HepG2 (cell line): ENCODE results near the gene CYP4F12. TPM values are rescaled to one million over a fixed set of nuclear protein-coding genes. Genes with fewer than 3 reads are reported as not detected.
A peak's percentile ranks its signal among the peaks of the same experiment; 100 is the strongest.

Experiments used
- EP300 ChIP-seq, 3 experiments: sonication (generic) in 1 of 3; formaldehyde crosslinking in 1 of 3; IDR thresholded peaks; 2 replicates each; pipeline versions ENCODE4 v1.5.1 to v1.6.1; 2011 to 2020; ENCODE audit warnings: low read depth in 2 of 3, low read length in 2 of 3, borderline replicate concordance in 1 of 3, improper control_type of control experiment in 1 of 3, mild to moderate bottlenecking in 1 of 3, missing genetic modification reagents in 1 of 3, moderate library complexity in 1 of 3
- FOXK1 ChIP-seq: sonication (generic); formaldehyde crosslinking; IDR thresholded peaks from 2 replicates; pipeline ENCODE4 v1.4.0; 2020; ENCODE audit warnings: low read depth, missing genetic modification reagents, borderline replicate concordance
- FOXM1 ChIP-seq: sonication (generic); formaldehyde crosslinking; IDR thresholded peaks from 2 replicates; pipeline ENCODE4 v1.5.0; 2020; ENCODE audit warnings: missing genetic modification reagents
- GTF3A ChIP-seq: sonication (generic); formaldehyde crosslinking; conservative IDR thresholded peaks from 2 replicates; pipeline ENCODE4 v1.4.0; 2020; ENCODE audit warnings: mild to moderate bottlenecking, missing genetic modification reagents
- KLF15 ChIP-seq: sonication (generic); formaldehyde crosslinking; IDR thresholded peaks from 2 replicates; pipeline ENCODE4 v1.8.1; 2023; ENCODE audit warnings: borderline replicate concordance, mild to moderate bottlenecking, inconsistent platforms, missing genetic modification reagents, mixed read lengths
- NFKBIZ ChIP-seq: IDR thresholded peaks from 2 replicates; pipeline ENCODE4 v1.6.1; 2018; ENCODE audit warnings: missing genetic modification reagents, missing compliant biosample characterization
- PHF21A ChIP-seq: sonication (generic); formaldehyde crosslinking; IDR thresholded peaks from 2 replicates; pipeline ENCODE4 v1.5.0; 2020; ENCODE audit warnings: mild to moderate bottlenecking, missing genetic modification reagents
- REST ChIP-seq, 2 experiments: IDR thresholded peaks; 2 replicates each; pipeline ENCODE4 v1.6.1; 2011 to 2012; ENCODE audit warnings: low read length in 2 of 2, borderline replicate concordance in 1 of 2, low read depth in 1 of 2, mild to moderate bottlenecking in 1 of 2, moderate library complexity in 1 of 2
- TBP ChIP-seq: sonication (generic); formaldehyde crosslinking; IDR thresholded peaks from 2 replicates; pipeline ENCODE4 v1.5.0; 2020; ENCODE audit warnings: missing genetic modification reagents
- YY1 ChIP-seq: IDR thresholded peaks from 2 replicates; pipeline ENCODE4 v1.6.1; 2011; ENCODE audit warnings: low read length, low read depth, moderate library complexity, mild to moderate bottlenecking; ENCODE audit not compliant: insufficient read depth, insufficient replicate concordance
- ZGPAT ChIP-seq: IDR thresholded peaks from 2 replicates; pipeline ENCODE4 v1.6.1; 2016; ENCODE audit warnings: mild to moderate bottlenecking
- ZNF263 ChIP-seq: sonication (generic); formaldehyde crosslinking; IDR thresholded peaks from 2 replicates; pipeline ENCODE4 v1.4.0; 2020; ENCODE audit warnings: missing genetic modification reagents
- ZNF281 ChIP-seq: sonication (generic); formaldehyde crosslinking; IDR thresholded peaks from 2 replicates; pipeline ENCODE4 v1.4.0; 2020; ENCODE audit warnings: missing genetic modification reagents, borderline replicate concordance
- ZNF839 ChIP-seq: sonication (generic); formaldehyde crosslinking; IDR thresholded peaks from 2 replicates; pipeline ENCODE4 v1.4.0; 2020; ENCODE audit warnings: missing genetic modification reagents, mild to moderate bottlenecking, borderline replicate concordance
- polyA plus RNA-seq, 8 experiments: library from polyadenylated mRNA; depleted of rRNA in 3 of 8; stranded (reverse) in 7 of 8; unstranded in 1 of 8; fragments of >200 nt; fragmentation: Illumina TruSeq in 4 of 8; extraction: Trizol in 4 of 8; gene quantifications; 2 replicates each; pipeline versions ENCODE4 v1.2.1 to v1.2.3, GENCODE V29; 2011 to 2016; ENCODE audit warnings: low read depth in 4 of 8, missing spikeins in 1 of 8, mixed read lengths in 1 of 8; ENCODE audit not compliant: insufficient read depth in 1 of 8
- total RNA-seq, 5 experiments: library from RNA; depleted of rRNA; stranded (reverse); fragments of >200 nt; fragmentation: Illumina TruSeq; extraction: Trizol; gene quantifications; 2 replicates each; pipeline ENCODE4 v1.2.3, GENCODE V29; 2016; ENCODE audit warnings: low read depth in 1 of 5

CYP4F12 gene
- total and polyA plus RNA-seq, 2 of the 13 experiments (the other 11 are each of a cell fraction or from before 2014, with no cell fraction given), result 29.9 to 30.8 TPM

- TF ChIP-seq REST (IDR thresholded peaks at IDR 0.05; ENCODE audit: borderline replicate concordance in 1 of 2, low read depth in 1 of 2, low read length in 2 of 2) (no peak; a peak in 1 of 4 replicates), FOXM1 (CRISPR knock-in tag) (no peak), ZNF839 (CRISPR knock-in tag) (no peak), ZGPAT (peak; percentile 50), ZNF281 (no peak), PHF21A (CRISPR knock-in tag) (peak; percentile 58; the same call in 1 of the 2 replicates), KLF15 (CRISPR knock-in tag) (no peak), YY1 (no peak), ZNF263 (0 out of 2 replicates have a peak, but pooled peaks have one; percentile 40), EP300 (IDR thresholded peaks at IDR 0.05; ENCODE audit: low read depth in 2 of 2, low read length in 2 of 2) (peak in 1 of 2 experiments; percentile 78; a peak in 1 of 4 replicates), EP300 (CRISPR knock-in tag; IDR thresholded peaks at IDR 0.05; ENCODE audit: borderline replicate concordance) (0 out of 2 replicates have a peak, but pooled peaks have one; percentile 60), FOXK1 (CRISPR knock-in tag) (peak; percentile 61; the same call in 1 of the 2 replicates), GTF3A (CRISPR knock-in tag) (no peak), NFKBIZ (CRISPR knock-in tag) (no peak; the same call in 1 of the 2 replicates), TBP (CRISPR knock-in tag) (no peak)
Measured at GRCh38 chr19:15640904-15641597, 31.8 kb upstream of the CYP4F12 start (continued).
